HepG2 (cell line): ENCODE measurements around the gene KLHL36. TPM values are rescaled to one million over a fixed set of nuclear protein-coding genes. Genes with fewer than 3 reads are reported as not detected.

ENCODE experiments used
- ATAC-seq: fragments of 200-7000 bp; cut with Tn5 transposase; 3 replicates; pipeline ENCODE4 v1.9.1; 2020; ENCODE audit warnings: mild to moderate bottlenecking, moderate library complexity
- BruUV-seq: library from RNA; stranded (reverse); fragments of 400-500 nt; replicated peaks from 2 replicates; lab custom pipeline; 2021; lab: Mats Ljungman, UMichigan
- CTCF ChIA-PET: fragments of 300-600 bp; formaldehyde crosslinking; extraction: SDS; loops from one replicate; lab custom pipeline; 2021; ENCODE audit warnings: low total read pairs, inconsistent platforms, low intra/inter-chr PET ratio; lab: Yijun Ruan, JAX
- POLR2A ChIA-PET: fragments of 350-600 bp; sonication (Branson Sonifier 250); formaldehyde crosslinking; loops from one replicate; lab custom pipeline; 2020; ENCODE audit warnings: antibody characterized with exemption, inconsistent platforms; lab: Yijun Ruan, JAX
- DNase-seq: peaks from one replicate; pipeline ENCODE4 v3.0.0-alpha.2; 2015; ENCODE audit warnings: low spot score
- FAIRE-seq: peaks from 3 replicates; lab custom pipeline; 2011; peaks lifted over from hg19 to GRCh38; lab: Jason Lieb, UNC
- H2AFZ ChIP-seq: one replicate; pipeline ENCODE4 v1.6.1; 2011; ENCODE audit warnings: low read length, inconsistent platforms
- H3K27ac ChIP-seq: fragments of 300-600 bp; 3 replicates; pipeline ENCODE4 v1.8.0; 2011; ENCODE audit warnings: mixed run types, mild to moderate bottlenecking, mixed read lengths, low read length, inconsistent platforms; ENCODE audit not compliant: insufficient read depth; ENCODE audit errors: extremely low read length
- H3K27me3 ChIP-seq, 2 experiments: fragments of 200-600 bp in 1 of 2; 2 replicates in 1 of 2; 3 replicates in 1 of 2; pipeline versions ENCODE4 v1.6.0 to v1.8.0; 2011; ENCODE audit warnings: low read length in 2 of 2, mild to moderate bottlenecking in 2 of 2, moderate library complexity in 2 of 2, inconsistent platforms in 1 of 2; ENCODE audit not compliant: insufficient read depth in 2 of 2, control insufficient read depth in 1 of 2
- H3K36me3 ChIP-seq, 2 experiments: fragments of 200-600 bp in 1 of 2; replicated peaks in 1 of 2; 2 replicates in 1 of 2; 3 replicates in 1 of 2; pipeline versions ENCODE4 v1.5.1 to v1.8.0; 2011; ENCODE audit warnings: low read length in 2 of 2, inconsistent platforms in 1 of 2; ENCODE audit not compliant: insufficient read depth in 2 of 2, control insufficient read depth in 1 of 2
- H3K4me1 ChIP-seq: 2 replicates; pipeline ENCODE4 v1.5.1; 2012; ENCODE audit warnings: low read length, inconsistent platforms; ENCODE audit not compliant: insufficient read depth
- H3K4me2 ChIP-seq: 2 replicates; pipeline ENCODE4 v1.6.0; 2011; ENCODE audit warnings: low read depth, low read length, inconsistent platforms
- H3K4me3 ChIP-seq, 3 experiments: fragments of 200-600 bp in 1 of 3; sonication (generic), shearing (Covaris generic) in 1 of 3; replicated peaks in 1 of 3; 2 replicates each; pipeline ENCODE4 v1.5.1; 2011 to 2016; ENCODE audit warnings: low read length in 3 of 3, inconsistent platforms in 2 of 3, low read depth in 2 of 3, mild to moderate bottlenecking in 2 of 3, control low read depth in 1 of 3, mixed read lengths in 1 of 3; ENCODE audit not compliant: insufficient read depth in 1 of 3
- H3K79me2 ChIP-seq: one replicate; pipeline ENCODE4 v1.6.1; 2011; ENCODE audit warnings: low read length, inconsistent platforms; ENCODE audit not compliant: insufficient read depth
- H3K9ac ChIP-seq: 2 replicates; pipeline ENCODE4 v1.6.0; 2011; ENCODE audit warnings: mild to moderate bottlenecking, low read depth, low read length, inconsistent platforms; ENCODE audit not compliant: insufficient read depth
- H3K9me3 ChIP-seq: 2 replicates; pipeline ENCODE4 v1.5.1; 2012; ENCODE audit warnings: mild to moderate bottlenecking, low read length
- H4K20me1 ChIP-seq: 2 replicates; pipeline ENCODE4 v1.6.0; 2011; ENCODE audit warnings: inconsistent platforms, mild to moderate bottlenecking, low read length, moderate library complexity; ENCODE audit not compliant: insufficient read depth
- DR1 ChIP-seq: sonication (generic); formaldehyde crosslinking; IDR thresholded peaks from 2 replicates; pipeline ENCODE4 v1.8.0; 2021; ENCODE audit warnings: mild to moderate bottlenecking, missing genetic modification reagents, inconsistent platforms
- FOSL1 ChIP-seq: sonication (generic); formaldehyde crosslinking; IDR thresholded peaks from 2 replicates; pipeline ENCODE4 v1.9.0; 2021; ENCODE audit warnings: missing genetic modification reagents, borderline replicate concordance
- FOXM1 ChIP-seq: sonication (generic); formaldehyde crosslinking; IDR thresholded peaks from 2 replicates; pipeline ENCODE4 v1.5.0; 2020; ENCODE audit warnings: missing genetic modification reagents
- HOXA5 ChIP-seq: sonication (generic); formaldehyde crosslinking; IDR thresholded peaks from 2 replicates; pipeline ENCODE4 v1.4.0; 2020; ENCODE audit warnings: missing genetic modification reagents
- JARID2 ChIP-seq: sonication (generic); formaldehyde crosslinking; IDR thresholded peaks from 2 replicates; pipeline ENCODE4 v1.8.1; 2023; ENCODE audit warnings: missing genetic modification reagents, inconsistent platforms; ENCODE audit not compliant: insufficient replicate concordance
- MBD4 ChIP-seq: IDR thresholded peaks from 2 replicates; pipeline ENCODE4 v1.6.1; 2012; ENCODE audit warnings: low read length, inconsistent platforms, borderline replicate concordance
- RCOR2 ChIP-seq: IDR thresholded peaks from 2 replicates; pipeline ENCODE4 v1.6.1; 2016; ENCODE audit warnings: missing biosample characterization, missing genetic modification reagents
- SMYD3 ChIP-seq: sonication (generic); formaldehyde crosslinking; IDR thresholded peaks from 2 replicates; pipeline ENCODE4 v1.8.1; 2023; ENCODE audit warnings: mild to moderate bottlenecking, missing genetic modification reagents
- TBL1XR1 ChIP-seq: fragments of 150-350 bp; IDR thresholded peaks from 2 replicates; pipeline ENCODE4 v1.6.1; 2014; ENCODE audit warnings: borderline replicate concordance, low read length; ENCODE audit not compliant: partially characterized antibody
- ZNF317 ChIP-seq: sonication (generic); formaldehyde crosslinking; IDR thresholded peaks from 2 replicates; pipeline ENCODE4 v1.5.0; 2020; ENCODE audit warnings: mild to moderate bottlenecking, missing genetic modification reagents
- ZNF430 ChIP-seq: sonication (generic); formaldehyde crosslinking; IDR thresholded peaks from 2 replicates; pipeline ENCODE4 v1.9.0; 2021; ENCODE audit warnings: mild to moderate bottlenecking, missing genetic modification reagents
- ZSCAN20 ChIP-seq: sonication (generic); formaldehyde crosslinking; IDR thresholded peaks from 2 replicates; pipeline ENCODE4 v1.4.0; 2020; ENCODE audit warnings: missing genetic modification reagents, mild to moderate bottlenecking, borderline replicate concordance
- WGBS: methylation state at CpG from one replicate; pipeline ENCODE4 v1.1.6; 2017; ENCODE audit warnings: low lambda C conversion rate; 5-methylcytosine and 5-hydroxymethylcytosine counted together
- in situ Hi-C: cut with HindIII; loops from 2 replicates; pipeline ENCODE4 v1.10.0; 2017; ENCODE audit warnings: low pct_unique_long_range_greater_than_20kb; ENCODE audit not compliant: extremely low pct_ligation_motif_present
- intact Hi-C: fragments of 100-400 bp; cut with micrococcal nuclease; formaldehyde crosslinking; loops from one replicate; pipeline ENCODE4 v1.10.0; 2022; ENCODE audit not compliant: unreplicated experiment
- polyA plus RNA-seq, 8 experiments: library from polyadenylated mRNA; depleted of rRNA in 3 of 8; stranded (reverse) in 7 of 8; unstranded in 1 of 8; fragments of >200 nt; fragmentation: Illumina TruSeq in 4 of 8; extraction: Trizol in 4 of 8; gene quantifications; 2 replicates each; pipeline versions ENCODE4 v1.2.1 to v1.2.3, GENCODE V29; 2011 to 2016; ENCODE audit warnings: low read depth in 4 of 8, missing spikeins in 1 of 8, mixed read lengths in 1 of 8; ENCODE audit not compliant: insufficient read depth in 1 of 8
- total RNA-seq, 5 experiments: library from RNA; depleted of rRNA; stranded (reverse); fragments of >200 nt; fragmentation: Illumina TruSeq; extraction: Trizol; gene quantifications; 2 replicates each; pipeline ENCODE4 v1.2.3, GENCODE V29; 2016; ENCODE audit warnings: low read depth in 1 of 5
- TF ChIP-seq, protein P1 (sequence below): sonication (generic); formaldehyde crosslinking; IDR thresholded peaks from 2 replicates; pipeline ENCODE4 v1.4.0; 2020; ENCODE audit warnings: missing genetic modification reagents

Gene KLHL36
- total and polyA plus RNA-seq, 2 of the 13 experiments (the other 11 are each of a cell fraction or from before 2014, with no cell fraction given): 24.3 to 26.0 TPM

DNA sequence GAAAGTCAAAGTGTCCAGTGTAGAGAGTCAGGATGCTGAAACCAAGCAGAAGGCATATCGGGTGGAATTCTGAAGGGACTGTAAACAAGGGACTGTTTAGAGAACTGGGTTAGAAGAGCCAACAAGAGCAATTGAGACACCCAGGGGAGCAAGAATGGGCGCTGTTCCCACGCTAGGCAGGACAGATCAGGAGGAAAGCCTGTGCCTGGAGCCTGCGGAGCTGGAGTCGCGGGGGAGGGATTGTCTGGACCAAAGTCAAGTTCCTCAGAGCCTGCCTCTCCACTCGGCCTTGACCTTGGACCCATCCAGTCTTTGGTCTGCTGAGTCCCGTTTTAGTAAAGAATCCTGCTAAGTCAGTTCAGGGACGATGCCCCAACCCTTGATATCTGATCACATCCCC is 14.7 kb upstream of the KLHL36 start (continued):
- TF ChIP-seq, protein P1, sequence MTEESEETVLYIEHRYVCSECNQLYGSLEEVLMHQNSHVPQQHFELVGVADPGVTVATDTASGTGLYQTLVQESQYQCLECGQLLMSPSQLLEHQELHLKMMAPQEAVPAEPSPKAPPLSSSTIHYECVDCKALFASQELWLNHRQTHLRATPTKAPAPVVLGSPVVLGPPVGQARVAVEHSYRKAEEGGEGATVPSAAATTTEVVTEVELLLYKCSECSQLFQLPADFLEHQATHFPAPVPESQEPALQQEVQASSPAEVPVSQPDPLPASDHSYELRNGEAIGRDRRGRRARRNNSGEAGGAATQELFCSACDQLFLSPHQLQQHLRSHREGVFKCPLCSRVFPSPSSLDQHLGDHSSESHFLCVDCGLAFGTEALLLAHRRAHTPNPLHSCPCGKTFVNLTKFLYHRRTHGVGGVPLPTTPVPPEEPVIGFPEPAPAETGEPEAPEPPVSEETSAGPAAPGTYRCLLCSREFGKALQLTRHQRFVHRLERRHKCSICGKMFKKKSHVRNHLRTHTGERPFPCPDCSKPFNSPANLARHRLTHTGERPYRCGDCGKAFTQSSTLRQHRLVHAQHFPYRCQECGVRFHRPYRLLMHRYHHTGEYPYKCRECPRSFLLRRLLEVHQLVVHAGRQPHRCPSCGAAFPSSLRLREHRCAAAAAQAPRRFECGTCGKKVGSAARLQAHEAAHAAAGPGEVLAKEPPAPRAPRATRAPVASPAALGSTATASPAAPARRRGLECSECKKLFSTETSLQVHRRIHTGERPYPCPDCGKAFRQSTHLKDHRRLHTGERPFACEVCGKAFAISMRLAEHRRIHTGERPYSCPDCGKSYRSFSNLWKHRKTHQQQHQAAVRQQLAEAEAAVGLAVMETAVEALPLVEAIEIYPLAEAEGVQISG: no peak
- TF ChIP-seq FOXM1 (CRISPR knock-in tag) (no peak), SMYD3 (CRISPR knock-in tag) (no peak), DR1 (CRISPR knock-in tag) (no peak), ZSCAN20 (CRISPR knock-in tag) (no peak), ZNF317 (CRISPR knock-in tag) (no peak)
- TF ChIP-seq, all 625 proteins: peak for 19

DNA sequence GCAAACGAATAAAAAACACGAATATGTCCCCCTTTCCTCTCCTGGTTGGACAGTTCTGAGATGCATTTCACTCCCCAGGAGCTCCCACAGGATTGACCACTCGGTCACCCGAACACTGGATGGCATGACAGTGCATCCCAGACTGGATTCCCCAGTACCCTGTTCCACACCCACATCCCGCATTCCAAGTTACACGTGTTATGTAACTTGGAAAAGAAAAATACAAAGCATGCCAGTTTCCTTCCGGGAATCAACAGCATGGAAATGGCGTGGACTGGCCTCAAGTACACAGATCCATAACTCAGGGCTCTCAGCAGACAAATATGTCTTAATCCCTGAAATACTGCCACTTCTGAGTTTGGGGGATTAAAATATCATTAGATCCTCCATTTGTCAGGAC is 12.6 kb upstream of the KLHL36 start:
- Histone ChIP-seq H3K4me1 (peaks cover 38% of the 10 kb centered on the region), H3K4me3 (no peak overlapping the region), H3K79me2 (no peaks in the 10 kb centered on the region), H3K4me2 (no peak overlapping the region), H3K27me3 (peaks cover 0 to 16% of the 10 kb centered on the region in 2 experiments; a peak in 1 of 5 replicates), H3K9me3 (no peaks in the 10 kb centered on the region), H3K27ac (no peak overlapping the region), H2AFZ (no peak overlapping the region), H3K36me3 (no peaks in the 10 kb centered on the region), H4K20me1 (no peaks in the 10 kb centered on the region), H3K9ac (no peak overlapping the region)
- FAIRE-seq: no peak
- intact Hi-C loops (no loop called here), in situ Hi-C loops (no loop called here)
- ChIA-PET CTCF (no interaction called here), POLR2A (no interaction called here)
- DNase-seq: no peak
- TF ChIP-seq RCOR2 (no peak), MBD4 (no peak), TBL1XR1 (no peak), FOSL1 (CRISPR knock-in tag) (no peak), ZNF430 (no peak), HOXA5 (no peak), JARID2 (CRISPR knock-in tag) (no peak)
- no TSS peak for BruUV-seq
- ATAC-seq: no peak
- 59% methylated on average over 8 of the region's 8 CpGs for WGBS
